Neuronal stem cell (in vitro differentiated cells): Measurements from ENCODE around the gene VARS1.

Experiments
- DNase-seq: peaks from one replicate; pipeline ENCODE4 v3.0.0-alpha.2; 2013; ENCODE audit warnings: low spot score
- H2AFZ ChIP-seq: one replicate; pipeline ENCODE4 v1.6.1; 2013; ENCODE audit warnings: mild to moderate bottlenecking, low read length, inconsistent platforms
- H2AK5ac ChIP-seq: 2 replicates; pipeline ENCODE4 v1.6.1; 2013; ENCODE audit warnings: low read depth, mild to moderate bottlenecking, inconsistent platforms, low read length, moderate library complexity, mixed read lengths
- H2BK120ac ChIP-seq: 2 replicates; pipeline ENCODE4 v1.6.1; 2013; ENCODE audit warnings: low read depth, mild to moderate bottlenecking, inconsistent platforms, low read length, moderate library complexity, mixed read lengths
- H2BK12ac ChIP-seq: one replicate; pipeline ENCODE4 v1.6.1; 2013; ENCODE audit warnings: low read length, inconsistent platforms
- H2BK15ac ChIP-seq: 2 replicates; pipeline ENCODE4 v1.6.1; 2013; ENCODE audit warnings: mild to moderate bottlenecking, low read length, inconsistent platforms, mixed read lengths
- H2BK5ac ChIP-seq: one replicate; pipeline ENCODE4 v1.6.1; 2013; ENCODE audit warnings: inconsistent platforms, mild to moderate bottlenecking, low read length, moderate library complexity
- H3K14ac ChIP-seq: one replicate; pipeline ENCODE4 v1.6.1; 2013; ENCODE audit warnings: low read length, inconsistent platforms
- H3K18ac ChIP-seq: 2 replicates; pipeline ENCODE4 v1.6.1; 2013; ENCODE audit warnings: low read length, inconsistent platforms
- H3K23ac ChIP-seq: 2 replicates; pipeline ENCODE4 v1.6.1; 2013; ENCODE audit warnings: low read depth, mild to moderate bottlenecking, mixed read lengths, low read length, inconsistent platforms; ENCODE audit not compliant: poor library complexity
- H3K27ac ChIP-seq: replicated peaks from 3 replicates; pipeline ENCODE4 v1.5.1; 2013; ENCODE audit warnings: low read length, inconsistent platforms
- H3K27me3 ChIP-seq, 3 experiments: 2 replicates each; pipeline ENCODE4 v1.6.1; 2013; ENCODE audit warnings: low read length in 3 of 3, mild to moderate bottlenecking in 2 of 3, inconsistent platforms in 1 of 3, low read depth in 1 of 3, mixed read lengths in 1 of 3, moderate library complexity in 1 of 3; ENCODE audit not compliant: control insufficient read depth in 3 of 3, insufficient read depth in 3 of 3
- H3K36me3 ChIP-seq, 2 donors: replicated peaks in 1 of 2; 2 replicates each; pipeline ENCODE4 v1.6.1; 2013; ENCODE audit warnings: low read length in 2 of 2; ENCODE audit not compliant: control insufficient read depth in 2 of 2, insufficient read depth in 2 of 2
- H3K4ac ChIP-seq: 2 replicates; pipeline ENCODE4 v1.6.1; 2013; ENCODE audit warnings: inconsistent platforms, mild to moderate bottlenecking, low read length, moderate library complexity
- H3K4me1 ChIP-seq, 2 donors: 1 replicate in 1 of 2; 2 replicates in 1 of 2; pipeline ENCODE4 v1.6.1; 2013; ENCODE audit warnings: low read length in 2 of 2, low read depth in 1 of 2; ENCODE audit not compliant: control insufficient read depth in 2 of 2, insufficient read depth in 1 of 2
- H3K4me2 ChIP-seq: one replicate; pipeline ENCODE4 v1.6.1; 2013; ENCODE audit warnings: mild to moderate bottlenecking, low read length, inconsistent platforms; ENCODE audit not compliant: insufficient read depth, poor library complexity, severe bottlenecking
- H3K4me3 ChIP-seq, 2 donors: 2 replicates each; pipeline ENCODE4 v1.5.1; 2013; ENCODE audit warnings: low read length in 2 of 2, mild to moderate bottlenecking in 2 of 2, inconsistent platforms in 1 of 2, moderate library complexity in 1 of 2
- H3K79me1 ChIP-seq: one replicate; pipeline ENCODE4 v1.6.1; 2013; ENCODE audit warnings: low read depth, mild to moderate bottlenecking, inconsistent platforms, low read length, moderate library complexity
- H3K9ac ChIP-seq: one replicate; pipeline ENCODE4 v1.6.1; 2013; ENCODE audit warnings: mild to moderate bottlenecking, low read depth, low read length, inconsistent platforms; ENCODE audit not compliant: poor library complexity
- H3K9me3 ChIP-seq, 2 donors: replicated peaks in 1 of 2; 2 replicates each; pipeline versions ENCODE3 to v1.6.1; 2013; ENCODE audit warnings: low read length in 2 of 2, mild to moderate bottlenecking in 2 of 2, inconsistent platforms in 1 of 2, low read depth in 1 of 2, mixed read lengths in 1 of 2, moderate library complexity in 1 of 2; ENCODE audit not compliant: control insufficient read depth in 2 of 2, insufficient read depth in 1 of 2
- H4K8ac ChIP-seq: one replicate; pipeline ENCODE4 v1.6.1; 2013; ENCODE audit warnings: low read depth, mild to moderate bottlenecking, inconsistent platforms, low read length, moderate library complexity
- H4K91ac ChIP-seq: one replicate; pipeline ENCODE4 v1.6.1; 2013; ENCODE audit warnings: low read length, low read depth, mild to moderate bottlenecking, inconsistent platforms; ENCODE audit not compliant: poor library complexity
- WGBS, 2 donors: extraction: QIAGEN DNeasy Blood & Tissue Kit; methylation state at CpG; one replicate each; pipeline ENCODE4 v1.1.7; 2013; ENCODE audit warnings: missing lambda C conversion rate in 2 of 2, mixed read lengths in 1 of 2; ENCODE audit not compliant: insufficient read length in 2 of 2, insufficient replicate concordance in 1 of 2; ENCODE audit errors: extremely low coverage in 2 of 2; 5-methylcytosine and 5-hydroxymethylcytosine counted together

The VARS1 gene

DNA sequence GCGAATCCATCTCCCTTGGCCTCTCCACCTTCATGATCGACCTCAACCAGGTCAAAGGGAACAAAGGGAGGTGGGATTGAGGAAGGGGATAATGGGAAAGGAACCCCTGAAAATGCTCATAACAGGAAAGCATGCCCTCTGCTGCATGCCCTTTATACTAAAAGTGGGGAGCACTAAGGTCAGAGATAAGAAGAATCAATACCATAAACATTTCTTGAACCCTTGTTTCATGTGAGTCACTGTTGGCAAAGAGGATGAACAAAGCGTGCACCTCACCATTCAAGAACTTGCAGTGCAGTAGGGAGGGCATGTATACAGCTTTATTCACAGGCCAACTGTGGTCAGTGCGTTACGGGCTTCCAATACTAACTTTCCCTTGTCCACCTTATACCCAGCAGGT lies 34.8 kb downstream of the VARS1 start:
- Histone ChIP-seq H2BK12ac (no peak overlapping the region), H3K27ac (no peak overlapping the region), H3K23ac (no peak overlapping the region), H3K36me3 (peaks cover 15 to 79% of the 10 kb centered on the region in 2 donors), H3K27me3 (no peaks in the 10 kb centered on the region), H2AFZ (no peak overlapping the region), H4K8ac (no peak overlapping the region), H3K79me1 (no peaks in the 10 kb centered on the region), H2BK120ac (no peak overlapping the region), H2BK15ac (no peak overlapping the region), H3K4ac (no peak overlapping the region), H4K91ac (no peak overlapping the region), H3K9me3 (no peaks in the 10 kb centered on the region), H3K14ac (no peak overlapping the region), H3K4me2 (no peak overlapping the region), H2BK5ac (no peak overlapping the region), H2AK5ac (no peak overlapping the region), H3K18ac (no peak overlapping the region), H3K4me3 (no peak overlapping the region), H3K4me1 (peaks cover 15 to 16% of the 10 kb centered on the region in 2 donors), H3K9ac (no peak overlapping the region)
- DNase-seq: no peak
- WGBS, 2 donors: no CpG with 5 or more reads among the region's 5 CpGs

DNA sequence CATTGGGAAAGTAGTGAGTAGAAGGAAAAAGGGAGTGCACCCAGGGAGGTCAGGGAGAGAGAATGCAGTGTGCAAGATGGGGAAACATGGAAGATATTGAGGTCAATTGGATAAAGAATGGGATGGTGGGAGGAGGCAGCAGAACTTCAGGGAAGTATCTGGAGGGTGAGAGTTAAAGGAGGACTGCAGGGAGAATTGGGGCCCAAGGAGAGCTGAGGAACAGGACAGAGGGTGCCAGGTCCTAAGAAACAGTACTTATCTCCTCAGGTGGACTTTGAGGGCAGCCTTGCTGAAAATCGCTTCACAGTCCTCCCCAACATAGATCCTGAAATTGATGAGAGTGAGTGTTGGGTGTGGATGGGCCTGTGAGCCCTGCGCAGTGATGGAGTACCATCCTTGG lies 37.3 kb downstream of the VARS1 start:
- Histone ChIP-seq H3K79me1 (no peaks in the 10 kb centered on the region), H2BK12ac (no peak overlapping the region), H3K18ac (no peak overlapping the region), H2AFZ (no peak overlapping the region), H3K14ac (no peak overlapping the region), H3K23ac (no peak overlapping the region), H3K4me1 (peaks cover 6% of the 10 kb centered on the region in 2 donors), H3K27me3 (no peaks in the 10 kb centered on the region), H3K4me2 (no peak overlapping the region), H3K9ac (no peak overlapping the region), H3K27ac (no peak overlapping the region), H3K4me3 (no peak overlapping the region), H4K91ac (no peak overlapping the region), H2BK15ac (no peak overlapping the region), H3K9me3 (no peaks in the 10 kb centered on the region), H3K36me3 (peaks cover 15 to 65% of the 10 kb centered on the region in 2 donors), H4K8ac (no peak overlapping the region), H2AK5ac (no peak overlapping the region), H2BK5ac (no peak overlapping the region), H3K4ac (no peak overlapping the region), H2BK120ac (no peak overlapping the region)
- no peak for DNase-seq
- no CpG with 5 or more reads among the region's 2 CpGs for WGBS, 2 donors

GRCh38 chr6:31752739-31753319 lies 42.7 kb downstream of the VARS1 start:
- Histone ChIP-seq H3K9ac (no peak overlapping the region), H3K27ac (no peak overlapping the region), H3K36me3 (peaks cover 1 to 44% of the 10 kb centered on the region in 2 donors), H3K27me3 (no peaks in the 10 kb centered on the region), H3K23ac (no peak overlapping the region), H3K4ac (no peak overlapping the region), H4K8ac (no peak overlapping the region), H2AFZ (no peak overlapping the region), H3K4me1 (no peaks in the 10 kb centered on the region), H3K9me3 (no peaks in the 10 kb centered on the region), H3K4me3 (no peak overlapping the region), H3K18ac (no peak overlapping the region), H2BK15ac (no peak overlapping the region), H2BK120ac (no peak overlapping the region), H3K79me1 (no peaks in the 10 kb centered on the region), H2BK12ac (no peak overlapping the region), H2AK5ac (no peak overlapping the region), H4K91ac (no peak overlapping the region), H2BK5ac (no peak overlapping the region), H3K14ac (no peak overlapping the region), H3K4me2 (no peak overlapping the region)
- no peak for DNase-seq
- WGBS, 2 donors: no CpG with 5 or more reads among the region's 8 CpGs

- DNase-seq: no peak
- H3K18ac ChIP-seq: no peak overlapping the region
- H3K4me2 ChIP-seq: no peak overlapping the region
- H2AFZ ChIP-seq: no peak overlapping the region
- no peak overlapping the region for H3K27ac ChIP-seq
- no peak overlapping the region for H2AK5ac ChIP-seq
- H3K4me3 ChIP-seq: no peak overlapping the region
- no peak overlapping the region for H2BK120ac ChIP-seq
- H2BK15ac ChIP-seq: no peak overlapping the region
- no peaks in the 10 kb centered on the region for H3K9me3 ChIP-seq
- H2BK5ac ChIP-seq: no peak overlapping the region
- no peak overlapping the region for H2BK12ac ChIP-seq
- H3K9ac ChIP-seq: no peak overlapping the region
- H4K91ac ChIP-seq: no peak overlapping the region
- no CpG with 5 or more reads among the region's 7 CpGs for WGBS, 2 donors
- H4K8ac ChIP-seq: no peak overlapping the region
- no peaks in the 10 kb centered on the region for H3K27me3 ChIP-seq
- H3K14ac ChIP-seq: no peak overlapping the region
- H3K79me1 ChIP-seq: no peaks in the 10 kb centered on the region
- peaks cover 6 to 52% of the 10 kb centered on the region in 2 donors for H3K36me3 ChIP-seq
- H3K23ac ChIP-seq: no peak overlapping the region
- no peak overlapping the region for H3K4ac ChIP-seq
- H3K4me1 ChIP-seq: no peaks in the 10 kb centered on the region
These were observed 45.0 kb downstream of the VARS1 start for GRCh38 chr6:31750411-31751022.
